Retinal pigment epithelial cell (primary cell): Measurements from ENCODE around the gene MAPK11.

Source experiments
- DNase-seq: peaks from one replicate; pipeline ENCODE4 v3.0.0-alpha.2; 2010; ENCODE audit warnings: low read depth
- H3K4me3 ChIP-seq: 2 replicates; pipeline ENCODE4 v1.5.1; 2011; ENCODE audit warnings: mild to moderate bottlenecking, low read length, control low read depth, moderate library complexity
- TF ChIP-seq, protein P1 (sequence below): conservative IDR thresholded peaks from 2 replicates; pipeline ENCODE4 v1.5.1; 2011; ENCODE audit warnings: low read depth, low read length, control low read depth, inconsistent platforms

Gene MAPK11

DNA sequence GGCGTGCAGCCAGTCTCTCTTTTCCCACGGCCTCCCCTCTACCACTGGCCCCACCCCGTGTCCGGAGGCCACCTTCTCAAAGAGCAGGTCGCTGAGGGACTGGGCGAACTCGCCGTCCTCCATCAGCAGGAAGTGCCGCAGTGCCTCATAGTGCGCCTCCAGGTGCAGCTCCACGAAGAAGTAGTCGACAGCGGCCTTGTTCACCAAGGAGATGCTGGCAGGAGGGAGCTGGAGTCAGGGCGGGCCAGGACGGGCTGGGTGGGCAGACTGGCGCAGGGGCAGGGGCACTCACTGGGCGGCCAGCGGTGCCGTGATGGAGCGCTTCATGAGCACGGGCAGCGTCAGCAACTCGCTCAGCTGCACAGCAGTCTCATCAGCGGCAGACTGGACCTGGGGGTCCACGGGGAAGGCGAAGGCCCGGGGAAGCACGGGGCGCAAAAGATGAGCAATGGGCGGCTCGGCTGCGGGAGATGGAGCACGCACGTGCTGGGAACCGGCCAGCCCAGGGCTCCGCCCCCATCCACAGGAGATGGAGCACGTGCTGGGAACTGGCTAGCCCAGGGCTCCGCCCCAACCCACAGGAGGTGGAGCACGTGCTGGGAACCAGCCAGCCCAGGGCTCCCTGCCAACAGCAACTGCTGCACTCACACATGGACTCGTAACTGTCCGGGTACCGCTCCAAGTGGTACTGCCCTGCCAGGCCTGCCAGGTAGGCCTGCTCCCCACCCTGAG lies 51.0 kb downstream of the MAPK11 start:
- TF ChIP-seq, protein P1, sequence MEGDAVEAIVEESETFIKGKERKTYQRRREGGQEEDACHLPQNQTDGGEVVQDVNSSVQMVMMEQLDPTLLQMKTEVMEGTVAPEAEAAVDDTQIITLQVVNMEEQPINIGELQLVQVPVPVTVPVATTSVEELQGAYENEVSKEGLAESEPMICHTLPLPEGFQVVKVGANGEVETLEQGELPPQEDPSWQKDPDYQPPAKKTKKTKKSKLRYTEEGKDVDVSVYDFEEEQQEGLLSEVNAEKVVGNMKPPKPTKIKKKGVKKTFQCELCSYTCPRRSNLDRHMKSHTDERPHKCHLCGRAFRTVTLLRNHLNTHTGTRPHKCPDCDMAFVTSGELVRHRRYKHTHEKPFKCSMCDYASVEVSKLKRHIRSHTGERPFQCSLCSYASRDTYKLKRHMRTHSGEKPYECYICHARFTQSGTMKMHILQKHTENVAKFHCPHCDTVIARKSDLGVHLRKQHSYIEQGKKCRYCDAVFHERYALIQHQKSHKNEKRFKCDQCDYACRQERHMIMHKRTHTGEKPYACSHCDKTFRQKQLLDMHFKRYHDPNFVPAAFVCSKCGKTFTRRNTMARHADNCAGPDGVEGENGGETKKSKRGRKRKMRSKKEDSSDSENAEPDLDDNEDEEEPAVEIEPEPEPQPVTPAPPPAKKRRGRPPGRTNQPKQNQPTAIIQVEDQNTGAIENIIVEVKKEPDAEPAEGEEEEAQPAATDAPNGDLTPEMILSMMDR: no peak
- no peak overlapping the region for H3K4me3 ChIP-seq
- DNase-seq: peak; percentile 51

DNA sequence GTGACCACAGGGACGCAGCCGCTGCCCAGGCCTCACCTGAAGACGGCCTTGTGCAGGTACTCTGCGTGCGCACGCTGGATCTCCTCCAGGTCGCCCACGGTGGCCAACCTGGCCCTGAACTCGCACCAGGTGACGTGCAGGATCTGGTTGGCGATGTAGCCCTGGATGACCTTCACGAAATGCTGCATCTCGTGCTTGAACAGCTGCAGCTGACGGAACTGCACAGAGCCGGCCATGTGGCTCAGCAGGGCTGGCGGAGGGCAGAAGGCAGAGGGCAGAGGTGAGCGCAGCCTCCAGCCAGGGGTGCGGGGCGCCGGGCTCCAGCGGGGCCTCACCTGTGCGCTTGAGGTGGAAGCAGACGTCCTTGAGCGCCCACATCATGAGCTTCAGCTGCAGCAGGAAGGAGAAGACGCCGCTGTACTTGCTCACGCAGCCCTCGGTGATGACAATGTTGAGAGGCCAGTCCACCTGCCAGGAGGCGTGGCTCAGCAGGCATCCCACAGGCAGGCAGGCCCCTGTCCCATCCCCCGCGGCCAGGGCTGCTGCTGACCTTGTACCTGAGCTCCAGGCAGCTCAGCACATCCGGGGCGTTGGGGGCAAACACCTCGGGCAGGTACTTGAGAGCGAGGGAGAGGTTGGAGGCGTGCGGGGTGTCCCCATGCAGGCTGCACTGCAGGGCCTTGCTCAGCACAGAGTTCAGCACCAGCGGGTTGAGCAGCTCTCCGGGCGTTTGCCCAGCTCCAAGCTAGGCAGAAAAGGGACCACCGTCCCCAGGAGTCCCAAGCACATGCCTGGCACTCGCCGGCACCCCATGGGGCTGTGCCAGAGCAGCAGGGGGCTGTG lies 51.8 kb downstream of the MAPK11 start:
- TF ChIP-seq, protein P1: no peak
- H3K4me3 ChIP-seq: no peak overlapping the region
- DNase-seq: no peak

DNA sequence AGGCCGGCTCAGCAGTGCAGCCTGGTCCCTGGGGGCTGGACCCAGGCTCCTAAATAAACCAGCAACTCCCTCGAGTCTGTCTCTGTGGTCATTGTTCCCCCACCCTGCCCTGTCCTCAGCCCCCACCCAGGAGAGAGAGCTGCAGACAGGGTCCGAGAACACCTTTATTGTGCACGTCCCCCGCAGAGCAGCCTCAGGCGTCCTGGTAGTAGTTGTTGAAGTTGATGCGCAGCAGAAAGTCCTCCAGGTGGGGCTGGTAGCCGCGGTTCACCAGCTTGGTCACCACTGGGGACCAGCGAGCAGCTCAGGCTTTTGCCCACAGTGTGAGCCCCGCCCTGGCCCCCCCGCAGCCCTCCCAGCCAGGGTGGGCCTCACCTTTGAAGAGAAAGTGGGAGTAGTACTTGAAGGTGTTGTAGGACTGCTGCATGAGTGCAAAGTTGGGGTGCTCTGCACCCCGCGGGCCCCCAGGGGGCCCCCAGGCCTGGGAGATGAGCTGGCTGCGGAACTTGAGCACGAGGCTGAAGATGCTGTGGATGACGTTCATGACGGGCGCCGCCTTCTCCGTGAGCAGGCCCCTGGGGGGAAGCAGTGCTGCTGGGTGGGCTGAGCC lies 52.5 kb downstream of the MAPK11 start:
- no peak overlapping the region for H3K4me3 ChIP-seq
- TF ChIP-seq, protein P1: no peak
- no peak for DNase-seq

DNA sequence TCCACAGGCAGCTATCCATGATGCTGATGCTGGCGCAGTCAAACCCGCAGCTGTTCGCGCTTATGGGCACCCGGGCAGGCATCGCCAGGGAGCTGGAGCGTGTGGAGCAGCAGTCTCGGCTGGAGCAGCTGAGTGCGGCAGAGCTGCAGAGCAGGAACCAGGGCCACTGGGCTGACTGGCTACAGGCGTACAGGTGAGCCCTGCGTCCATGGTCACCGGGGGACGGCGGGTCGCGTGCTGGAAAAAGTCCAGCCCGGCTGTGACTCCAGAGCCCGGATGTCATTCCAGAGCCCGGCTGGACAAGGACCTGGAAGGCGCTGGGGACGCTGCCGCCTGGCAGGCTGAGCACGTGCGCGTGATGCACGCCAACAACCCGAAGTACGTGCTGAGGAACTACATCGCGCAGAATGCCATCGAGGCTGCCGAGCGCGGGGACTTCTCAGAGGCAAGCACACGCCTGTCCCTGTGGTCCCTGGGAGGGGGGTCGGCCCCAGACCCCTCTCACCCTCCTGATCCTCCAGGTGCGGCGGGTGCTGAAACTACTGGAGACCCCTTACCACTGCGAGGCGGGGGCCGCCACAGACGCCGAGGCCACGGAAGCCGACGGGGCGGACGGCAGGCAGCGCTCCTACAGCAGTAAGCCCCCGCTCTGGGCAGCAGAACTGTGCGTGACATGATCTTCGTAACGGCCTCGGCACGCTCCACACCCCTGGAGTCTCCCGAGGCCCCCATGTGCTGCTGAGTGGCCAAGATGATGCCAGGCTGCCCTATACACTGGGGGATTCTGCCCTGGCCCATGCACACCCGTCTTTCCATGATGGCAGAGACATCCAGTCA lies 53.3 kb downstream of the MAPK11 start:
- DNase-seq: no peak
- H3K4me3 ChIP-seq: no peak overlapping the region
- TF ChIP-seq, protein P1: no peak

DNA sequence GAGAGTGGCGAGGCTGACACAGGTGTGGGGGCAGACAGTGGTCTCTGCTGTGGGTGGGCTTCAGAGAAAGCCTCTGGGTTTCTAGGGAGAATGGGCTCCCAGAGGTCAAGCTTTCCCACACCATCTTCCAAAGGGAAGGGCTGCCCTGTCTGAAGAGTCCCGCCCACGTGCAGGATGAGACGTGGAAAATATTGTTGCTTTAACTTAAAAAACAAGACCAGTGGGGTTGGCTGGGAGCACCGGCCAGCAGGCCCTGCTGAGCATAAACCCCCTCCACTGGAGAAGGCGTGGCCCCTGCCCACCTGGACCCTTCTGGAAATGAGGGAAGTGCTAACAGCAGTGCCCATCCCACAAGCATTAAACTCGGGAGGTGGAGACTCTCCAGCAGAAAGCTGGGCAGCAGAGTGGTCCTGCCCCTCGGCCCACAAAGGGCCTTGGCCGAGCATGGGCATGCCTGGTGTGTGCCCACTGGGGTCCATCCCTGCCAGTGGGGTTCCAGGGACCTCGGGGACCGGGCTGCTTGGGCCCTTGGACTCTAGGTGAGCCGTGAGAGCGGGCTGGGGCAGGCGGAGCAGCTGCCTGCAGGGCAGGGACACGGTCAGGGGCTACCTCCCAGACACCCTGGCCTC lies 54.0 kb downstream of the MAPK11 start:
- no peak overlapping the region for H3K4me3 ChIP-seq
- no peak for DNase-seq
- TF ChIP-seq, protein P1: no peak

DNA sequence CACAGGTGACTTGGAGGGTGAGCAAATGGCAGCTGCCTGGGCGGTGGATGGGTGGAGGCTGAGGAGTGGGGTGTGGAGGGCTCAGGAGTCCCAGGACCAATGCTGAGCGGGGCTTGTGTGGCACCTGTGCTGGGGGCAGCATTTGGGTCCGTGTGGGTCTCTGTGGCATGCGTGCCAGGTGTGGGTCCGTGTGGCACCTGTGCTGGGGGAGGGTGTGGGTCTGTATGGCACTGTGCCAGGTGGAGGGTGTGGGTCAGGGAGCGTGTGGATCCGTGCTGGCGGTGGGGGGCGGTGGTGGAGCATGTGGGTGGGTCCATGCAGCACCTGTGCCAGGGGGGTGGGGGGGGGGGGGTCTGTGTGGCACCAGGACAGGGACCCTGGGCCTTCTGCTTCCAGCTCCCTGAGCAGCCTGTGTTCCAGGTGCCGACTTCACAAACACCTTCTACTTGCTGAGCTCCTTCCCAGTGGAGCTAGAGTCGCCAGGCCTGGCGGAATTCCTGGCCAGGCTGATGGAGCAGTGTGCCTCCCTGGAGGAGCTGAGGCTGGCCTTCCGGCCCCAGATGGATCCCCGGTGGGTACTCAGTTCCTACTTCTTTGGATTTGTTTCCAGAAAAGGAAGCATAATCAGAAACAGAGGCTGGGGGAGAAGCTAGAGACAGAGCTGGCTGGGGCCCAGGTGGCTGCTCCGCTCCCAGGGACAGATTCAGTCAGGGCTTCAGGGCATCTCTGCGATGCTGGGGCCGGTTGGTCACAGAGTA lies 54.7 kb downstream of the MAPK11 start:
- no peak for DNase-seq
- TF ChIP-seq, protein P1: no peak
- no peak overlapping the region for H3K4me3 ChIP-seq
